GM12878 (cell line): ENCODE measurements around the gene PDE6D. TPM values are rescaled to one million over a fixed set of nuclear protein-coding genes. Genes with fewer than 3 reads are reported as not detected.

ENCODE experiments used
- ATAC-seq: fragments of 200-7000 bp; cut with Tn5 transposase; 3 replicates; pipeline ENCODE4 v1.9.1; 2020; ENCODE audit warnings: mild to moderate bottlenecking, moderate library complexity
- BruUV-seq: library from RNA; stranded (reverse); fragments of 400-500 nt; replicated peaks from 2 replicates; lab custom pipeline; 2021; lab: Mats Ljungman, UMichigan
- CTCF ChIA-PET: fragments of 300-600 bp; sonication (Branson Sonifier 250); formaldehyde crosslinking; extraction: SDS; loops from one replicate; lab custom pipeline; 2021; ENCODE audit warnings: inconsistent platforms; lab: Yijun Ruan, JAX
- POLR2A ChIA-PET: fragments of 350-600 bp; formaldehyde crosslinking; extraction: SDS; loops from one replicate; lab custom pipeline; 2021; ENCODE audit warnings: inconsistent platforms; lab: Charles Lee
- RAD21 ChIA-PET: fragments of 300-600 bp; sonication (Branson Sonifier 250); formaldehyde crosslinking; loops from one replicate; lab custom pipeline; 2023; ENCODE audit warnings: antibody characterized with exemption; ENCODE audit not compliant: unreplicated experiment; lab: Charles Lee
- SMC1A ChIA-PET: fragments of 300-600 bp; sonication (Branson Sonifier 250); formaldehyde crosslinking; loops from one replicate; lab custom pipeline; 2023; ENCODE audit not compliant: unreplicated experiment, uncharacterized antibody; lab: Charles Lee
- DNase-seq: peaks from one replicate; pipeline ENCODE4 v3.0.0-alpha.2; 2011; ENCODE audit warnings: low read depth, low spot score
- FAIRE-seq: peaks from 3 replicates; lab custom pipeline; 2011; peaks lifted over from hg19 to GRCh38; lab: Jason Lieb, UNC
- H2AFZ ChIP-seq: 2 replicates; pipeline ENCODE4 v1.6.0; 2011; ENCODE audit warnings: low read depth, low read length, control low read depth; ENCODE audit not compliant: control insufficient read depth
- H3K27ac ChIP-seq: 2 replicates; pipeline ENCODE4 v1.5.1; 2011; ENCODE audit warnings: control low read depth; ENCODE audit not compliant: control insufficient read depth, insufficient read depth
- H3K27me3 ChIP-seq, 2 experiments: replicated peaks in 1 of 2; 2 replicates each; pipeline versions ENCODE4 v1.6.0 to v1.6.1; 2011; ENCODE audit warnings: low read length in 1 of 2; ENCODE audit not compliant: control insufficient read depth in 2 of 2, insufficient read depth in 2 of 2
- H3K36me3 ChIP-seq, 2 experiments: 2 replicates each; pipeline ENCODE4 v1.5.1; 2011; ENCODE audit warnings: low read length in 1 of 2; ENCODE audit not compliant: control insufficient read depth in 2 of 2, insufficient read depth in 2 of 2
- H3K4me1 ChIP-seq: 2 replicates; pipeline ENCODE4 v1.6.1; 2011; ENCODE audit warnings: mild to moderate bottlenecking, low read length, moderate library complexity, mixed read lengths; ENCODE audit not compliant: control insufficient read depth, insufficient read depth
- H3K4me2 ChIP-seq: 2 replicates; pipeline ENCODE4 v1.6.0; 2011; ENCODE audit warnings: control low read depth; ENCODE audit not compliant: control insufficient read depth, insufficient read depth
- H3K4me3 ChIP-seq: fragments of 200-600 bp; sonication (generic); 2 replicates; pipeline ENCODE4 v1.5.1; 2016
- H3K79me2 ChIP-seq: 2 replicates; pipeline ENCODE4 v1.6.0; 2011; ENCODE audit warnings: low read length; ENCODE audit not compliant: control insufficient read depth, insufficient read depth
- H3K9ac ChIP-seq: 2 replicates; pipeline ENCODE4 v1.8.0; 2011; ENCODE audit warnings: low read length, control low read depth, mixed read lengths; ENCODE audit not compliant: control insufficient read depth, insufficient read depth
- H3K9me3 ChIP-seq: replicated peaks from 3 replicates; pipeline ENCODE4 v1.5.1; 2011; ENCODE audit warnings: mild to moderate bottlenecking, low read length; ENCODE audit not compliant: control insufficient read depth, insufficient read depth
- H4K20me1 ChIP-seq: 2 replicates; pipeline ENCODE4 v1.6.0; 2011; ENCODE audit not compliant: control insufficient read depth, insufficient read depth
- ATF7 ChIP-seq: fragments of 450-650 bp; IDR thresholded peaks from 2 replicates; pipeline ENCODE4 v1.6.1; 2016; ENCODE audit warnings: low read depth, mild to moderate bottlenecking
- CBFB ChIP-seq: IDR thresholded peaks from 2 replicates; pipeline ENCODE4 v1.6.1; 2016; ENCODE audit warnings: antibody characterized with exemption, low read depth
- CBX3 ChIP-seq: fragments of 200-600 bp; sonication (generic); IDR thresholded peaks from 2 replicates; pipeline ENCODE4 v1.6.1; 2016; ENCODE audit warnings: low read depth, borderline replicate concordance
- CHD4 ChIP-seq: fragments of 200-600 bp; sonication (generic); IDR thresholded peaks from 2 replicates; pipeline ENCODE4 v1.6.1; 2016; ENCODE audit warnings: mild to moderate bottlenecking
- EGR1 ChIP-seq, 2 experiments: IDR thresholded peaks; 1 replicate in 1 of 2; 2 replicates in 1 of 2; pipeline ENCODE4 v1.6.1; 2011 to 2012; ENCODE audit warnings: low read depth in 2 of 2, low read length in 2 of 2, borderline replicate concordance in 1 of 2, mild to moderate bottlenecking in 1 of 2, moderate library complexity in 1 of 2
- EZH2 ChIP-seq: IDR thresholded peaks from 2 replicates; pipeline ENCODE4 v1.6.1; 2012; ENCODE audit warnings: low read depth, mild to moderate bottlenecking, control low read depth, inconsistent platforms, low read length, borderline replicate concordance; ENCODE audit not compliant: control insufficient read depth
- FOXK2 ChIP-seq: fragments of 450-650 bp; IDR thresholded peaks from 2 replicates; pipeline ENCODE4 v1.6.1; 2017; ENCODE audit warnings: mild to moderate bottlenecking, moderate library complexity
- RUNX3 ChIP-seq: IDR thresholded peaks from 2 replicates; pipeline ENCODE4 v1.6.1; 2012; ENCODE audit warnings: low read length, inconsistent platforms
- SPI1 ChIP-seq: IDR thresholded peaks from 2 replicates; pipeline ENCODE4 v1.6.1; 2011; ENCODE audit warnings: low read depth, mild to moderate bottlenecking, low read length, moderate library complexity, borderline replicate concordance; ENCODE audit not compliant: insufficient read depth
- TAF1 ChIP-seq: IDR thresholded peaks from 2 replicates; pipeline ENCODE4 v1.6.1; 2011; ENCODE audit warnings: mild to moderate bottlenecking, low read depth, low read length, borderline replicate concordance
- ZNF274 ChIP-seq: IDR thresholded peaks from one replicate; pipeline ENCODE4 v1.8.0; 2011; ENCODE audit not compliant: insufficient read length, insufficient read depth
- WGBS: methylation state at CpG from one replicate; pipeline ENCODE4 v1.1.6; 2016; ENCODE audit warnings: low lambda C conversion rate; ENCODE audit not compliant: insufficient replicate concordance, insufficient coverage; ENCODE audit errors: missing lambda C conversion rate; 5-methylcytosine and 5-hydroxymethylcytosine counted together
- in situ Hi-C: fragments of 300-500 bp; cut with MboI; formaldehyde crosslinking; loops from 9 replicates; pipeline ENCODE4 v1.14.3; 2018; ENCODE audit warnings: mixed read lengths
- intact Hi-C: fragments of 100-400 bp; cut with micrococcal nuclease; formaldehyde crosslinking; loops from one replicate; pipeline ENCODE4 v1.14.2; 2022; ENCODE audit not compliant: unreplicated experiment
- polyA plus RNA-seq, 11 experiments: library from polyadenylated mRNA; depleted of rRNA in 4 of 11; unstranded in 6 of 11; stranded (reverse) in 5 of 11; fragments of >200 nt; fragmentation: Nextera tagmentation in 4 of 11; fragmentation: Illumina TruSeq in 1 of 11; extraction: Ambion mirVana in 4 of 11; extraction: Trizol in 1 of 11; gene quantifications; 1 replicate in 1 of 11; 2 replicates in 10 of 11; pipeline versions ENCODE4 v1.2.1 to v1.2.3, GENCODE V29; 2011 to 2016; ENCODE audit warnings: inconsistent platforms in 2 of 11, missing spikeins in 2 of 11, low read depth in 1 of 11
- total RNA-seq, 4 experiments: library from RNA; depleted of rRNA in 3 of 4; stranded (reverse); fragments of >200 nt in 3 of 4; fragmentation: Illumina TruSeq in 1 of 4; extraction: Trizol in 1 of 4; gene quantifications; 2 replicates each; pipeline versions ENCODE4 v1.2.1 to v1.2.3, GENCODE V29; 2013 to 2021
- TF ChIP-seq, protein P1 (sequence below): fragments of 450-650 bp; IDR thresholded peaks from 2 replicates; pipeline ENCODE4 v1.6.1; 2017; ENCODE audit warnings: mild to moderate bottlenecking, moderate library complexity
- TF ChIP-seq, protein P2 (sequence below): IDR thresholded peaks from 2 replicates; pipeline ENCODE4 v1.6.1; 2011; ENCODE audit warnings: borderline replicate concordance, low read depth, mild to moderate bottlenecking, moderate library complexity, mixed read lengths, low read length; ENCODE audit not compliant: insufficient read depth; ENCODE audit errors: extremely low read length

PDE6D gene
- total and polyA plus RNA-seq, 10 of the 15 experiments (the other 5 are each of a cell fraction or from before 2014, with no cell fraction given): 8.2 to 69.4 (median 56.2) TPM

DNA sequence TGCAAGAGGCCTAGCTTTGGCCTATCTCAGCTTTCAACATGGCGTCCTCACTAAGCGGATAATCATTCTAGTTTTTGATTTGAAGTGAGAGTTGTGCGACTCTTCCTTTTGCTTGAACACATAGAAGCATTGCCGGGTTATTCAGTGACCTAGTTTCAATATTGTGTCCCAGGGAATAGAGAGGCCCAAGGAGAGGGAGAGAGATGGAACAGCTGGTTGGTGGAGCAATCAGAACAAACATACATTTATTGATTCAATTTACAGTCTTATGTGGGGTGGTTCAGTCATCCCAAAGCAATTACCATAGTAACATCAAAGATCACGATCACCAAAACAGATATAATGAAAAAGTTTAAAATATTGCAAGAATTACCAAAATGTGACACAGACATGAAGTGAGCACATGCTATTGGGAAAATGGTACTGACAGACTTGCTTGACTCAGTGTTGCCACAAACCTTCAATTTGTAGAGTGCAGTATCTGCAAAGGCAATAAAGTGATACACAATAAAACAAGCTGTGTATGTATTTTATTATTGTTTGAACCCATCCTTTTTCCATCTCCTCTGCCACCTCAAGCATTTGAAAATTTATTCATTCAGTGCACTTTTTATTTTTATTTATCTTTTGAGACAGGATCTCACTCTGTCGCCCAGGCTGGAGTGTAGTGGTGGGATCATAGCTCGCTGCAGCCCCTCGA lies 35.4 kb upstream of the PDE6D start:
- RAD21 ChIA-PET: no interaction called here
- Histone ChIP-seq H2AFZ (no peak overlapping the region), H3K4me3 (no peak overlapping the region), H3K9me3 (no peaks in the 10 kb centered on the region), H3K27me3 (no peaks in the 10 kb centered on the region), H3K27ac (no peak overlapping the region), H3K4me2 (no peak overlapping the region), H4K20me1 (no peaks in the 10 kb centered on the region)
- SMC1A ChIA-PET: no interaction called here
- DNase-seq: no peak
- no TSS peak for BruUV-seq
- no peak for ATAC-seq
- TF ChIP-seq CBX3 (no peak), TAF1 (no peak), SPI1 (no peak), RUNX3 (no peak)
- TF ChIP-seq, all 136 proteins: peak for 0
- Histone ChIP-seq H3K4me1 (no peaks in the 10 kb centered on the region), H3K9ac (no peak overlapping the region), H3K36me3 (no peaks in the 10 kb centered on the region), H3K79me2 (no peaks in the 10 kb centered on the region)
- no peak for FAIRE-seq
- intact Hi-C loops: no loop called here
- ChIA-PET CTCF (interaction anchor here (0.5 to 1.0 kb wide), 2 partner anchors 16 to 253 kb away, joined by 3 to 5 read pairs; no protein-coding TSS in a partner anchor), POLR2A (no interaction called here)
- in situ Hi-C loops: no loop called here
- 60% methylated on average over 8 of the region's 8 CpGs for WGBS

DNA sequence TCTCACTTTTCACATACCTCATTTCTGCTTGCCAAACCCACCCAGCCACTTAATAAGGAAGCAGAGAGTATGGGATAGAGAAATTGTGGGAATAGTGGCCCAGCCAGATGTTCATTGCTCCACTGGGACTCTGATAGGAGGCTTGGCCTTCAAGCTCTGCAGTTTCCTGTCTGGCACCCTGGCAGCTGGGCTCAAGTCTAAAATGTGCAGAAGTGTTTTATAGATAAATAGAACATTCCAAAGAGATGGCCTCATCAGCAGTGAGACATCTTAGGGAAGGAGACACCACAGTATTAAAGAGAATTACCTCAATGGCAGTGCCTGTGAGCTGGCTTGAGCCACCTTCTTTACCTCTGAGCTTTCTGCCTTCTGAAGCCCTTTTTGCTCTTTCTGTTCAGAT lies 29.8 kb upstream of the PDE6D start:
- intact Hi-C loops: no loop called here
- SMC1A ChIA-PET: no interaction called here
- Histone ChIP-seq H2AFZ (no peak overlapping the region), H3K4me3 (no peak overlapping the region), H3K9ac (no peak overlapping the region), H3K4me2 (no peak overlapping the region), H4K20me1 (no peaks in the 10 kb centered on the region), H3K4me1 (no peaks in the 10 kb centered on the region), H3K36me3 (peaks cover 10 to 11% of the 10 kb centered on the region in 2 experiments; a peak in 3 of 4 replicates), H3K79me2 (no peaks in the 10 kb centered on the region), H3K27me3 (no peaks in the 10 kb centered on the region), H3K9me3 (no peaks in the 10 kb centered on the region), H3K27ac (no peak overlapping the region)
- ATAC-seq (no peak), DNase-seq (no peak), FAIRE-seq (no peak)
- RAD21 ChIA-PET: no interaction called here
- POLR2A ChIA-PET: no interaction called here
- in situ Hi-C loops: no loop called here
- BruUV-seq: no TSS peak
- CTCF ChIA-PET: interaction anchor here (1.4 kb wide), 1 partner anchor 10 kb away, joined by 6 read pairs; no protein-coding TSS in a partner anchor
- no peak for TF ChIP-seq EZH2
- TF ChIP-seq, protein P1, sequence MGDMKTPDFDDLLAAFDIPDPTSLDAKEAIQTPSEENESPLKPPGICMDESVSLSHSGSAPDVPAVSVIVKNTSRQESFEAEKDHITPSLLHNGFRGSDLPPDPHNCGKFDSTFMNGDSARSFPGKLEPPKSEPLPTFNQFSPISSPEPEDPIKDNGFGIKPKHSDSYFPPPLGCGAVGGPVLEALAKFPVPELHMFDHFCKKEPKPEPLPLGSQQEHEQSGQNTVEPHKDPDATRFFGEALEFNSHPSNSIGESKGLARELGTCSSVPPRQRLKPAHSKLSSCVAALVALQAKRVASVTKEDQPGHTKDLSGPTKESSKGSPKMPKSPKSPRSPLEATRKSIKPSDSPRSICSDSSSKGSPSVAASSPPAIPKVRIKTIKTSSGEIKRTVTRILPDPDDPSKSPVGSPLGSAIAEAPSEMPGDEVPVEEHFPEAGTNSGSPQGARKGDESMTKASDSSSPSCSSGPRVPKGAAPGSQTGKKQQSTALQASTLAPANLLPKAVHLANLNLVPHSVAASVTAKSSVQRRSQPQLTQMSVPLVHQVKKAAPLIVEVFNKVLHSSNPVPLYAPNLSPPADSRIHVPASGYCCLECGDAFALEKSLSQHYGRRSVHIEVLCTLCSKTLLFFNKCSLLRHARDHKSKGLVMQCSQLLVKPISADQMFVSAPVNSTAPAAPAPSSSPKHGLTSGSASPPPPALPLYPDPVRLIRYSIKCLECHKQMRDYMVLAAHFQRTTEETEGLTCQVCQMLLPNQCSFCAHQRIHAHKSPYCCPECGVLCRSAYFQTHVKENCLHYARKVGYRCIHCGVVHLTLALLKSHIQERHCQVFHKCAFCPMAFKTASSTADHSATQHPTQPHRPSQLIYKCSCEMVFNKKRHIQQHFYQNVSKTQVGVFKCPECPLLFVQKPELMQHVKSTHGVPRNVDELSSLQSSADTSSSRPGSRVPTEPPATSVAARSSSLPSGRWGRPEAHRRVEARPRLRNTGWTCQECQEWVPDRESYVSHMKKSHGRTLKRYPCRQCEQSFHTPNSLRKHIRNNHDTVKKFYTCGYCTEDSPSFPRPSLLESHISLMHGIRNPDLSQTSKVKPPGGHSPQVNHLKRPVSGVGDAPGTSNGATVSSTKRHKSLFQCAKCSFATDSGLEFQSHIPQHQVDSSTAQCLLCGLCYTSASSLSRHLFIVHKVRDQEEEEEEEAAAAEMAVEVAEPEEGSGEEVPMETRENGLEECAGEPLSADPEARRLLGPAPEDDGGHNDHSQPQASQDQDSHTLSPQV: no peak
- TF ChIP-seq ZNF274: no peak
- no peak for TF ChIP-seq FOXK2
- no peak for TF ChIP-seq CHD4
- TF ChIP-seq EGR1 (IDR thresholded peaks at IDR 0.05; ENCODE audit: borderline replicate concordance in 1 of 2, low read depth in 2 of 2, low read length in 2 of 2): no peak
- no peak for TF ChIP-seq ATF7
- no peak for TF ChIP-seq CBFB
- TF ChIP-seq, protein P2, sequence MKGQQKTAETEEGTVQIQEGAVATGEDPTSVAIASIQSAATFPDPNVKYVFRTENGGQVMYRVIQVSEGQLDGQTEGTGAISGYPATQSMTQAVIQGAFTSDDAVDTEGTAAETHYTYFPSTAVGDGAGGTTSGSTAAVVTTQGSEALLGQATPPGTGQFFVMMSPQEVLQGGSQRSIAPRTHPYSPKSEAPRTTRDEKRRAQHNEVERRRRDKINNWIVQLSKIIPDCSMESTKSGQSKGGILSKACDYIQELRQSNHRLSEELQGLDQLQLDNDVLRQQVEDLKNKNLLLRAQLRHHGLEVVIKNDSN: no peak
